Measurements from ENCODE around the gene BCAN. TPM values are rescaled to one million over a fixed set of nuclear protein-coding genes. Genes with fewer than 3 reads are reported as not detected.

BCAN gene
- total RNA-seq, 1 experiment from 2014 or later, result 1.2 TPM

- Histone ChIP-seq H3K56ac (ENCODE audit: insufficient read length, low read depth, low read length) (no peak overlapping the region), H3K4me1 (ENCODE audit: insufficient read depth, low read length) (no peaks in the 10 kb centered on the region; the same call in 1 of the 2 replicates), H2BK120ac (ENCODE audit: low read depth, low read length, poor library complexity, severe bottlenecking) (no peak overlapping the region), H3K23me2 (ENCODE audit: insufficient read length, low read depth, low read length, poor library complexity, severe bottlenecking) (peaks cover 9% of the 10 kb centered on the region), H2BK20ac (ENCODE audit: low read depth, low read length, poor library complexity, severe bottlenecking) (no peak overlapping the region), H4K5ac (ENCODE audit: insufficient read length, low read depth, low read length) (no peak overlapping the region), H4K20me1 (ENCODE audit: control insufficient read depth, insufficient read depth, insufficient read length) (no peaks in the 10 kb centered on the region), H3K9me3 (ENCODE audit: control insufficient read depth, low read depth, low read length) (no peaks in the 10 kb centered on the region), H3K79me2 (ENCODE audit: insufficient read depth, low read length) (no peaks in the 10 kb centered on the region), H3T11ph (ENCODE audit: low read length) (no peak overlapping the region), H3K18ac (ENCODE audit: insufficient read length, low read depth, low read length) (no peak overlapping the region), H3K27ac (ENCODE audit: insufficient read length, low read depth, low read length) (no peak overlapping the region), H3K4me2 (ENCODE audit: insufficient read depth, insufficient read length, low read length) (peak overlapping the region; percentile 35), H2BK12ac (ENCODE audit: insufficient read length, low read depth, low read length) (no peak overlapping the region), H2AFZ (ENCODE audit: low read length) (no peak overlapping the region), H2BK15ac (ENCODE audit: low read depth, low read length) (no peak overlapping the region), H3K79me1 (ENCODE audit: insufficient read depth, low read depth, low read length, poor library complexity, severe bottlenecking) (no peaks in the 10 kb centered on the region), H3K4ac (ENCODE audit: low read depth, low read length) (no peak overlapping the region), H3K9ac (ENCODE audit: extremely low read depth, insufficient read length, low read length) (no peak overlapping the region), H3K23ac (ENCODE audit: insufficient read length, low read depth, low read length) (no peak overlapping the region), H4K91ac (ENCODE audit: insufficient read length, low read depth, low read length) (no peak overlapping the region), H3K27me3 (ENCODE audit: insufficient read depth, low read length) (peaks cover 19% of the 10 kb centered on the region), H3K14ac (ENCODE audit: insufficient read depth, low read length) (no peak overlapping the region), H2AK5ac (ENCODE audit: insufficient read length, low read length) (no peak overlapping the region), H4K8ac (replicated peaks; ENCODE audit: insufficient read length, low read depth, low read length) (no peak overlapping the region), H2BK5ac (ENCODE audit: insufficient read length, low read length) (no peak overlapping the region)
- no peaks in the 10 kb centered on the region; a peak in 2 of 5 replicates for H3K9me3 Mint-ChIP-seq
- H3K27me3 Mint-ChIP-seq (ENCODE audit: low read depth), result peaks cover 67% of the 10 kb centered on the region
- peak overlapping the region in 1 of 2 experiments; percentile 58; a peak in 2 of 5 replicates for H3K4me3 Mint-ChIP-seq
- peaks cover 8 to 10% of the 10 kb centered on the region in 2 experiments for H3K4me1 Mint-ChIP-seq
- TF ChIP-seq CTCF (conservative IDR thresholded peaks at IDR 0.05), result no peak
- H3K36me3 Mint-ChIP-seq (ENCODE audit: insufficient read depth in 1 of 3, low read depth in 3 of 3), result no peaks in the 10 kb centered on the region
- no peak for DNase-seq
- no CpG with 5 or more reads among the region's 6 CpGs for WGBS (ENCODE audit: extremely low coverage, insufficient read length, low lambda C conversion rate)
- no peak overlapping the region for H3K27ac Mint-ChIP-seq
Observed at GRCh38 chr1:156619582-156619955, 22.3 kb upstream of the BCAN start.
